ENCODE measurements around the gene LRRC45.
"Not testable (repeated sequence)": the region's sequence is repeated elsewhere in the genome, so short reads cannot be mapped to it uniquely, and the experiment has no call there.

LRRC45 gene

DNA sequence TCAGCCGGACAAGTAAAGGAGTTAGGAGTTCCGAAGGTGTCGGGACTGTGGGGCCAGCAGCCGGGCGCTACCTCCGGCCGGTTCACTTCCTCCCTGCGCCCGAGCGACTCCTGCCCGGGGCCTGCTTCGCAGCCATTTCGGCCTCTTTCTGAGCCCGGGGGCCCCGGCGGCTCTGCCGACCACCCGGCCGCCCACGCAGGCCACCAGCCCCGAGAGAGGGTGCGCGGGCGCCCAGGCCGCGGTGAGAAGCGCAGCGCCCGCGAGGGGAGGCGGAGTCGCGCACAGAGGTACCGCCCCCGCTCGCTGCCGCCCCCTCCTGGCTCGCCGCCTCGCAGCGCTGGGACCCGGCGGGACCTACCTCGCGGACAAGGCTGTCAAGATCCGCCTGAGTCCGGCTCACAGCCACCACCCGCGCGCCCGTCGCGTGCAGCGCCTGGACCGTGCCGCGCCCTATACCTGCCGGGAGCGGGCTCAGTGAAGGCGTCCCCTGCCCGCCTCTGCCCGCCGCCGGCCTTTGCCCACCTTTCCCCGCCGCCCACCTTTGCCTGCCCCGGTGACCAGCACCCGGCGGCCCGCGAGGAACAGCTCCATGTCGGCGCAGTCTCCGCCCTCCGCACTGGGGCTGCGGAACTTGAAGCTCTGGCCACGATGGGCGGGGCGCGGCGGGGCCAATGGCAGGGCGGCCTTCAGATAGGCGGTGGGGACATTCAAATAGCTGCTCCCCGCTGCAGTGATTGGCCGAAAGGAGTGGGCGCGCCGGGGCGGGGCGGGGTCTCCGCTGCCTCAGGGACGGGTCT, 14.2 kb downstream of the LRRC45 start, which contains the start of gene DCXR:
Gene DCXR, minus strand, starts transcription at position 606 of the 797 bp plus-strand sequence. Its CDS starts 15 bp downstream, at position 591.
- TF ChIP-seq, protein P1, sequence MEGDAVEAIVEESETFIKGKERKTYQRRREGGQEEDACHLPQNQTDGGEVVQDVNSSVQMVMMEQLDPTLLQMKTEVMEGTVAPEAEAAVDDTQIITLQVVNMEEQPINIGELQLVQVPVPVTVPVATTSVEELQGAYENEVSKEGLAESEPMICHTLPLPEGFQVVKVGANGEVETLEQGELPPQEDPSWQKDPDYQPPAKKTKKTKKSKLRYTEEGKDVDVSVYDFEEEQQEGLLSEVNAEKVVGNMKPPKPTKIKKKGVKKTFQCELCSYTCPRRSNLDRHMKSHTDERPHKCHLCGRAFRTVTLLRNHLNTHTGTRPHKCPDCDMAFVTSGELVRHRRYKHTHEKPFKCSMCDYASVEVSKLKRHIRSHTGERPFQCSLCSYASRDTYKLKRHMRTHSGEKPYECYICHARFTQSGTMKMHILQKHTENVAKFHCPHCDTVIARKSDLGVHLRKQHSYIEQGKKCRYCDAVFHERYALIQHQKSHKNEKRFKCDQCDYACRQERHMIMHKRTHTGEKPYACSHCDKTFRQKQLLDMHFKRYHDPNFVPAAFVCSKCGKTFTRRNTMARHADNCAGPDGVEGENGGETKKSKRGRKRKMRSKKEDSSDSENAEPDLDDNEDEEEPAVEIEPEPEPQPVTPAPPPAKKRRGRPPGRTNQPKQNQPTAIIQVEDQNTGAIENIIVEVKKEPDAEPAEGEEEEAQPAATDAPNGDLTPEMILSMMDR (IDR thresholded peaks at IDR 0.05; ENCODE audit: insufficient read depth, low read depth, low read length, missing control alignments), result peak; percentile 95
- H3K4me3 ChIP-seq (ENCODE audit: low read depth, low read length), result peak within 1 kb of the TSS; percentile 61
- peak; percentile 98 for DNase-seq (ENCODE audit: low read depth)

DNA sequence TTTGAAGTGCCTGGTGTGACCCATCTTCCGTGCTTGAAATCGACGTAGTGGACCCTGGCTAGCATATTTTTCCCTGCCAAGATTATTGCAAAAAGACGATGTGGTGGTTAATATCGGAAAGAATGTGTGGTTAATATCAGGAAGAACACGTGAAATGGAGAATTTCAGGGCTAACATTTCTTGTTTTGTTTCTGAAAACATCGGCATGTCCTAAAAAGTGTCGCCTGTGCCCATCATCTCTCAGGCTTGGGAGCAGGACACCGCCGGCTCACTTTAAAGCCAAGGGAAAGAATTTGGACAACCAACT, 14.7 kb downstream of the LRRC45 start:
- H3K4me3 ChIP-seq (ENCODE audit: low read depth, low read length), result peak overlapping the region; percentile 49
- DNase-seq (ENCODE audit: low read depth), result no peak
- TF ChIP-seq, protein P1 (IDR thresholded peaks at IDR 0.05; ENCODE audit: insufficient read depth, low read depth, low read length, missing control alignments), result no peak

DNA sequence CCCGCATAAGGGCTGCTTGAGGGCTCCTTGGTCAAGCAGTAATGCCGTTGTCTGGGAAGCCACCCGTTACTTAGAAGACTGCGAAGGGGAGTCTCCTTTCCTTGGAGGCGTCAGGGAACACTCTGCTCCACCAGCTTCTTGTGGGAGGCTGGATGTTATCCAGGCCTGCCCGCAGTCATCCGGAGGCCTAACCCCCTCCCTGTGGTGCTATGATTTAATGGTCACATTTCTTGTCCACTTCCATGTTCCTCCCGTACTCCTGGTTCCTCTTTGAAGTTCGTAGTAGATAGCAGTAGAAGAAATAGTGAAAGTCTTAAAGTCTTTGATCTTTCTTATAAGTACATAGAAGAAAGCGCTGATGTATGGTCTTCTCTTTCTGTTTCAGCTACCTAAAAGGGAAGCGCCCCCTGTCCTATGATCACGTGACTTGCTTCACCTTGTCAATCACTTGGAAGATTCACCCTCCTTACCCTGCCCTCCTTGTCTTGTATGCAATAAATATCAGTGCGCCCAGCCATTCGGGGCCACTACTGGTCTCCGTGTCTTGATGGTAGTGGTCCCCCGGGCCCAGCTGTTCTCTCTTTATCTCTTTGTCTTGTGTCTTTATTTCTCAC, 15.8 kb downstream of the LRRC45 start:
- H3K4me3 ChIP-seq (ENCODE audit: low read depth, low read length), result not testable (repeated sequence)
- DNase-seq (ENCODE audit: low read depth), result peak; percentile 35

DNA sequence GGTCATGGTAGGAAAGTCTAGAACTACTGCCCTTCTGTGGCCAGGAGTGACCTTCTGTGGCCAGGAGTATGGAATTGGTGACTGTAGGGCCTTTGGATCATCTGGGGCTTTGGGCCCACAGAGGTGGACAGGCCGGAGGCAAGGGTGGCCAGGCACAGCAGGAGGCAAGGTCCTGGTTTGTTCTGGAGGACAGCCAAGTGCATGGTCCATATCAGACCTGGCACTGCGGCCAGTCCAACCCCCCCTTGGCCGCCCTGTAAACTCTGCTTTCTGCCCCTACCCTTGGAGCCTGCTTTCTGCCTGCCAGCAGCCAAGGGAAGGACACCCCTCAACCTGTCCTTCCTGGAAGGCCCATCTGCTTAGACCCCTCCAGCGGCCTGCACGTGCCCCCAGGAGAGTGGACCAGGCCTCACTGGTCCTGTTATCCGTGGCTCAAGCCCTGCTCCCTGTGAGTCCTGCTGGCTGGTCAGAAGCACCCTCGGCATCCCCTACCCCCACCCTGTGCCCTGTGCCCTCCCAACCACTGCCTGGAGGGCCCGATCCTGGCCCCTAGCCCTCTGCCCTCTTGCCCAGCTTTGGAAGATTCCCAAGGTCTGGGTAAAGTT, 16.7 kb downstream of the LRRC45 start:
- TF ChIP-seq, protein P1 (IDR thresholded peaks at IDR 0.05; ENCODE audit: insufficient read depth, low read depth, low read length, missing control alignments), result no peak
- no peak overlapping the region for H3K4me3 ChIP-seq (ENCODE audit: low read depth, low read length)
- no peak for DNase-seq (ENCODE audit: low read depth)

DNA sequence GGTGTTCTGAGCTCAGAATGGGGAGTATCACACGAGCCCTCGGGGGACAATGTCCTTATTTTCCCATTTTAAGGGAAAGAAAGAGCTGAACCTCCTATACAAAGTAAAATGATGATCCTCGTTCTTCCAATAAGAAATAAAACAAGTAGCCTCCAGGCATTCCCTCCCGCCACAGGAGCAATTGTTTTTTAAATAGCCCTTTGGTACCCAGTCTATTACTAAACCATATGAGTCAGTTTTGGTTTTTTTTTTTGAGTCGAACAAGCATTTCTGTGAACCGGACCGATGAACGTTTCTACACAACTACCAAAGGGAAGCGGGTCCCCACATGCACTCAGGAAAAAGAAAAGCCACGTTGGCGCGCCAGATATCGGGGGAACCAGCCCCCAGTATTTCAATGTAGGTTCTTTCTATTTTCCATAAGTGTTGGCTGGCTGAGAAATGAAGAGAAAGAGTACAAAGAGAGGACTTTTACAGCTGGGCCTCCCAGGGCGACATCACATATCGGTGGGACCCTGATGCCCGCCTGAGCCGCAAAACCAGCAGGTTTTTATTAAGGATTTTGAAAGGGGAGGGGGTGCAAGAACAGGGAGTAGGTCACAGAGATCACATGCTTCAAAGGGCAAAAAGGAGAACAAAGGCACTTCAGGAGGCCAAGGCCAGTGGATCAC, 18.2 kb downstream of the LRRC45 start:
- DNase-seq (ENCODE audit: low read depth), result no peak
- TF ChIP-seq, protein P1 (IDR thresholded peaks at IDR 0.05; ENCODE audit: insufficient read depth, low read depth, low read length, missing control alignments), result no peak
- no peak overlapping the region for H3K4me3 ChIP-seq (ENCODE audit: low read depth, low read length)

DNA sequence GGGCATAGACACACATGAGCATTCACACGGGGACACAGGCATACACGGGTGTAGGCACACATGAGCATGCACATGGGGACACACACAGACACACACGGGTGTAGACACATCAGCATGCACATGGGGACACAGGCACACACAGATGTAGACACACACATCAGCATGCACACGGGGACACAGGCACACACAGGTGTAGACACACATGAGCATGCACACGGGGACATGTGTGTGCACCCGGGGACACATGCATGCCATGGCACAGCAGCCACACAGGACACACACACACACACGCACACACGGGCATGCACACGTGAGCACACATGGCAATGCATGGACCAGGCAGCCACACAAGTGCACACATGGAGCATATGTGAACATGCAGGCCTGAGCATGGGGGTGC, 19.5 kb downstream of the LRRC45 start:
- H3K4me3 ChIP-seq (ENCODE audit: low read depth, low read length), result no peak overlapping the region
- TF ChIP-seq, protein P1 (IDR thresholded peaks at IDR 0.05; ENCODE audit: insufficient read depth, low read depth, low read length, missing control alignments), result no peak
- no peak for DNase-seq (ENCODE audit: low read depth)

DNA sequence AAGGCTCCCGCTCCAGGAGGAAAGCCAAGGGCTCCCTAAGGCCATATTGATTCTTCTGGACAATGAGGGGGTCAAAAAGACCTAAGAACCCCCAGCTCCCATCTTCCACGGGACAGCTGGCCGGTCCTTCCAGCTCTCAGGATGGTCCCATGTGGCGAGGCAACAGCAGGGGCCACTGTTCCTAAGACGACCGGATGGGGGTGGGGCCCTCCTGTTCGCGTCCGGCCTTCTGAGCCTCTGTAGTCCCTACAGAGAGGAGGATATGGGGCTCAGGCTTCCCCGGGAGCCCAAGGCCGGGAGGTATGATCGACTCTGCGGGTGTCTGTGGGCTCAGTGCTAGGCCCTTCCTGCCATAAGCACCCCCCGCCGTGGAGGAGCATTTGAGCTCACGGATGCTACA, 20.4 kb downstream of the LRRC45 start:
- TF ChIP-seq, protein P1 (IDR thresholded peaks at IDR 0.05; ENCODE audit: insufficient read depth, low read depth, low read length, missing control alignments), result no peak
- no peak overlapping the region for H3K4me3 ChIP-seq (ENCODE audit: low read depth, low read length)
- no peak for DNase-seq (ENCODE audit: low read depth)
